Progenitor cell of endocrine pancreas (in vitro differentiated cells): ENCODE results near the gene LSM14A. TPM values are rescaled to one million over a fixed set of nuclear protein-coding genes. Genes with fewer than 3 reads are reported as not detected.

Experiments used
- DNase-seq: peaks from one replicate; pipeline ENCODE4 v3.0.0; 2021; ENCODE audit warnings: low spot score; ENCODE audit not compliant: unreplicated experiment
- H3K27ac Mint-ChIP-seq: 2 replicates; pipeline ENCODE4 v1.8.0; 2021; ENCODE audit warnings: mild to moderate bottlenecking, moderate library complexity, mixed read lengths
- H3K27me3 Mint-ChIP-seq: 2 replicates; pipeline ENCODE4 v1.8.0; 2021; ENCODE audit warnings: mixed read lengths
- H3K36me3 Mint-ChIP-seq: 2 replicates; pipeline ENCODE4 v1.8.0; 2022; ENCODE audit warnings: mixed read lengths; ENCODE audit not compliant: insufficient read depth
- H3K4me1 Mint-ChIP-seq: 2 replicates; pipeline ENCODE4 v1.8.0; 2021; ENCODE audit warnings: low read depth, mixed read lengths
- H3K4me3 Mint-ChIP-seq: 2 replicates; pipeline ENCODE4 v1.8.0; 2021; ENCODE audit warnings: low read depth, mild to moderate bottlenecking, moderate library complexity, mixed read lengths
- H3K9me3 Mint-ChIP-seq: 2 replicates; pipeline ENCODE4 v1.8.0; 2021; ENCODE audit warnings: low read depth, mixed read lengths
- CTCF ChIP-seq: fragments of 200-600 bp; sonication (generic); IDR thresholded peaks from one replicate; pipeline ENCODE4 v1.5.0; 2021; ENCODE audit warnings: antibody characterized with exemption, mild to moderate bottlenecking; ENCODE audit not compliant: unreplicated experiment
- long read RNA-seq: library from polyadenylated mRNA; unstranded; transcript quantifications from one replicate; pipeline ENCODE4 v2.0.0, GENCODE V29; 2020
- total RNA-seq: library from RNA; stranded (reverse); gene quantifications from 2 replicates; pipeline ENCODE4 v1.2.1, GENCODE V29; 2021

LSM14A gene
- total RNA-seq = 120 and 133 TPM in 2 replicates
- long read RNA-seq, transcript LSM14A-203 (10 exons, 3,596 nt) = major isoform, 109 of 198 reads
- long read RNA-seq, transcript LSM14A-201 (11 exons, 3,424 nt) = minor isoform, 41 of 198 reads
- long read RNA-seq, partial matches to known transcripts = 15 of 198 reads
- long read RNA-seq, other reads (novel, unspliced or antisense) = 31 of 198 reads

GRCh38 chr19:34171877-34172660 lies at the start of gene LSM14A:
Gene LSM14A (plus strand): TSS chr19:34172504. CDS start chr19:34172643, 139 bp downstream.
- TF ChIP-seq CTCF = no peak
- H3K27me3 Mint-ChIP-seq = no peaks in the 10 kb centered on the region
- peak; percentile 88 for DNase-seq
- peak within 1 kb of the TSS; percentile 85 for H3K4me3 Mint-ChIP-seq
- no peaks in the 10 kb centered on the region for H3K9me3 Mint-ChIP-seq
- H3K27ac Mint-ChIP-seq = peak within 1 kb of the TSS; percentile 98
- H3K4me1 Mint-ChIP-seq = peaks cover 28% of the 10 kb centered on the region
- H3K36me3 Mint-ChIP-seq = peaks cover 1% of the 10 kb centered on the region

DNA sequence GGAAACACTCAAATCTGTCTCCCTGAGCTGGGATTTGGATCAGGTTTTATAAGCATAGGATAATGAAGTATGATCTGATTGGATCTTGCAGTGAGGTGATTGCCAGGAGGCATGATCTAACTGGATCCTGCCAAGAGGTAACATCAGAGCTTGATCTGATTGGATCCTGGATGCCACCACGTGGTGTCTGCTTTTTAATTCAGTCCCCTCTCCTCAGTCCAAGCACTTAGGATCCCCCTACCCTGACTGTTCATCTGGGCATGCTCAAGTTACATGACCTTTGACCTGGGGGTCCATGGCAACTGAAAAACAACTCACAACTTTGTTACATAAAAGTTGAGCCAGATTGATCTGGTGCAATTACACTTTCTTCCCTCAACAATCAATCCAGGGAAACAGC lies 47.5 kb upstream of the LSM14A start:
- Mint-ChIP-seq H3K4me1 (peaks cover 5% of the 10 kb centered on the region), H3K9me3 (no peaks in the 10 kb centered on the region), H3K27ac (no peak overlapping the region), H3K27me3 (no peaks in the 10 kb centered on the region), H3K36me3 (no peaks in the 10 kb centered on the region), H3K4me3 (no peak overlapping the region)
- TF ChIP-seq CTCF = no peak
- no peak for DNase-seq

GRCh38 chr19:34126966-34127365 lies 45.3 kb upstream of the LSM14A start:
- Mint-ChIP-seq H3K9me3 (no peaks in the 10 kb centered on the region), H3K27ac (no peak overlapping the region), H3K4me3 (no peak overlapping the region), H3K27me3 (no peaks in the 10 kb centered on the region), H3K4me1 (peaks cover 5% of the 10 kb centered on the region), H3K36me3 (no peaks in the 10 kb centered on the region)
- DNase-seq = no peak
- no peak for TF ChIP-seq CTCF

GRCh38 chr19:34127684-34128189 lies 44.6 kb upstream of the LSM14A start:
- Mint-ChIP-seq H3K27me3 (no peaks in the 10 kb centered on the region), H3K4me3 (no peak overlapping the region), H3K4me1 (peaks cover 5% of the 10 kb centered on the region), H3K9me3 (no peaks in the 10 kb centered on the region), H3K27ac (no peak overlapping the region), H3K36me3 (no peaks in the 10 kb centered on the region)
- TF ChIP-seq CTCF = no peak
- DNase-seq = no peak

GRCh38 chr19:34128558-34129250 lies 43.6 kb upstream of the LSM14A start:
- no peak overlapping the region for H3K27ac Mint-ChIP-seq
- H3K4me1 Mint-ChIP-seq = peaks cover 5% of the 10 kb centered on the region
- no peak overlapping the region for H3K4me3 Mint-ChIP-seq
- no peak for TF ChIP-seq CTCF
- no peaks in the 10 kb centered on the region for H3K9me3 Mint-ChIP-seq
- H3K27me3 Mint-ChIP-seq = no peaks in the 10 kb centered on the region
- H3K36me3 Mint-ChIP-seq = no peaks in the 10 kb centered on the region
- DNase-seq = no peak
